HG02884 (cell line): ENCODE data around the gene LRFN2.

Experiments used
- ATAC-seq: cut with Tn5 transposase; IDR thresholded peaks from one replicate; pipeline ENCODE4 v1.9.1; 2021; ENCODE audit warnings: mild to moderate bottlenecking, moderate library complexity; ENCODE audit not compliant: unreplicated experiment

Gene LRFN2

GRCh38 chr6:40586369-40587201 is 579 bp downstream of the LRFN2 start:
- no peak for ATAC-seq

GRCh38 chr6:40585651-40586269 is 1.4 kb downstream of the LRFN2 start:
- ATAC-seq, result no peak

- ATAC-seq, result no peak
Observed at GRCh38 chr6:40585223-40585622, 1.9 kb downstream of the LRFN2 start.

GRCh38 chr6:40584741-40585140 is 2.4 kb downstream of the LRFN2 start:
- no peak for ATAC-seq

GRCh38 chr6:40583709-40584108 is 3.5 kb downstream of the LRFN2 start:
- ATAC-seq, result no peak

GRCh38 chr6:40582892-40583291 is 4.3 kb downstream of the LRFN2 start:
- ATAC-seq, result no peak

GRCh38 chr6:40579101-40579500 is 8.1 kb downstream of the LRFN2 start:
- ATAC-seq, result no peak

GRCh38 chr6:40577672-40578071 is 9.5 kb downstream of the LRFN2 start:
- ATAC-seq, result no peak

GRCh38 chr6:40573221-40573620 is 13.9 kb downstream of the LRFN2 start:
- ATAC-seq, result no peak

GRCh38 chr6:40569162-40569910 is 17.8 kb downstream of the LRFN2 start:
- no peak for ATAC-seq

- ATAC-seq, result no peak
Observed at GRCh38 chr6:40568062-40568708, 19.0 kb downstream of the LRFN2 start.

GRCh38 chr6:40563111-40563510 is 24.1 kb downstream of the LRFN2 start:
- no peak for ATAC-seq

GRCh38 chr6:40559056-40559455 is 28.1 kb downstream of the LRFN2 start:
- ATAC-seq, result no peak

GRCh38 chr6:40558102-40558501 is 29.1 kb downstream of the LRFN2 start:
- ATAC-seq, result no peak

GRCh38 chr6:40556881-40557280 is 30.3 kb downstream of the LRFN2 start:
- ATAC-seq, result no peak

- ATAC-seq, result no peak
Observed at GRCh38 chr6:40556023-40556422, 31.1 kb downstream of the LRFN2 start.

GRCh38 chr6:40555092-40555491 is 32.1 kb downstream of the LRFN2 start:
- no peak for ATAC-seq

- ATAC-seq, result no peak
Observed at GRCh38 chr6:40552941-40553340, 34.2 kb downstream of the LRFN2 start.

- ATAC-seq, result no peak
Observed at GRCh38 chr6:40551966-40552505, 35.1 kb downstream of the LRFN2 start.

GRCh38 chr6:40550202-40551101 is 36.7 kb downstream of the LRFN2 start:
- ATAC-seq, result no peak
